Testis (tissue), 3 donors: ENCODE results near the gene DAB1. TPM values are rescaled to one million over a fixed set of nuclear protein-coding genes. Genes with fewer than 3 reads are reported as not detected.

ENCODE experiments used
- DNase-seq: peaks from one replicate; pipeline ENCODE4 v3.0.0-alpha.2; 2019
- H3K27ac ChIP-seq, 2 donors: fragments of 200-600 bp; sonication (generic); one replicate each; pipeline ENCODE4 v1.5.1; 2019
- H3K27me3 ChIP-seq: fragments of 200-600 bp; sonication (generic); one replicate; pipeline ENCODE4 v1.5.1; 2019
- H3K36me3 ChIP-seq: fragments of 200-600 bp; sonication (generic); one replicate; pipeline ENCODE4 v1.5.1; 2017; ENCODE audit warnings: low read depth; ENCODE audit errors: missing control alignments
- H3K4me1 ChIP-seq: fragments of 200-600 bp; sonication (generic); one replicate; pipeline ENCODE4 v1.5.1; 2019
- H3K4me3 ChIP-seq, 2 donors: fragments of 200-600 bp; sonication (generic); one replicate each; pipeline ENCODE4 v1.5.1; 2017 to 2019
- H3K9me3 ChIP-seq: fragments of 200-600 bp; sonication (generic); one replicate; pipeline ENCODE4 v1.5.1; 2017
- POLR2A ChIP-seq: fragments of 450-650 bp; IDR thresholded peaks from one replicate; pipeline ENCODE4 v1.6.1; 2017; ENCODE audit warnings: antibody characterized with exemption, mild to moderate bottlenecking, moderate library complexity
- WGBS, 2 donors: methylation state at CpG; one replicate each; pipeline ENCODE4 v1.1.5; 2018; 5-methylcytosine and 5-hydroxymethylcytosine counted together
- intact Hi-C: fragments of 100-400 bp; cut with DNase I; formaldehyde crosslinking; loops from one replicate; pipeline ENCODE4 v1.15.1; 2023; ENCODE audit warnings: low total_unique reads
- polyA plus RNA-seq: library from polyadenylated mRNA; stranded (reverse); fragments of 350-450 nt; fragmentation: Illumina TruSeq; extraction: RNeasy Lipid Tissue Mini Kit (QIAGEN cat#74804); gene quantifications from one replicate; pipeline ENCODE4 v1.2.3, GENCODE V29; 2014; ENCODE audit warnings: low read depth, low replicate concordance; ENCODE audit not compliant: insufficient read depth
- total RNA-seq, 2 donors: library from RNA; depleted of rRNA; stranded (reverse); fragments of >200 nt; gene quantifications; one replicate each; pipeline ENCODE4 v1.2.3, GENCODE V29; 2016
- TF ChIP-seq, protein P1 (sequence below), 3 experiments: fragments of 450-650 bp in 2 of 3; fragments of 200-600 bp in 1 of 3; sonication (generic) in 1 of 3; IDR thresholded peaks; one replicate each; pipeline ENCODE4 v1.5.1; 2016 to 2019; ENCODE audit warnings: antibody characterized with exemption in 3 of 3, mild to moderate bottlenecking in 2 of 3, moderate library complexity in 1 of 3

The DAB1 gene
- total and polyA plus RNA-seq, 3 donors from 2014 or later, result 0.79 to 1.7 (median 1.2) TPM

DNA sequence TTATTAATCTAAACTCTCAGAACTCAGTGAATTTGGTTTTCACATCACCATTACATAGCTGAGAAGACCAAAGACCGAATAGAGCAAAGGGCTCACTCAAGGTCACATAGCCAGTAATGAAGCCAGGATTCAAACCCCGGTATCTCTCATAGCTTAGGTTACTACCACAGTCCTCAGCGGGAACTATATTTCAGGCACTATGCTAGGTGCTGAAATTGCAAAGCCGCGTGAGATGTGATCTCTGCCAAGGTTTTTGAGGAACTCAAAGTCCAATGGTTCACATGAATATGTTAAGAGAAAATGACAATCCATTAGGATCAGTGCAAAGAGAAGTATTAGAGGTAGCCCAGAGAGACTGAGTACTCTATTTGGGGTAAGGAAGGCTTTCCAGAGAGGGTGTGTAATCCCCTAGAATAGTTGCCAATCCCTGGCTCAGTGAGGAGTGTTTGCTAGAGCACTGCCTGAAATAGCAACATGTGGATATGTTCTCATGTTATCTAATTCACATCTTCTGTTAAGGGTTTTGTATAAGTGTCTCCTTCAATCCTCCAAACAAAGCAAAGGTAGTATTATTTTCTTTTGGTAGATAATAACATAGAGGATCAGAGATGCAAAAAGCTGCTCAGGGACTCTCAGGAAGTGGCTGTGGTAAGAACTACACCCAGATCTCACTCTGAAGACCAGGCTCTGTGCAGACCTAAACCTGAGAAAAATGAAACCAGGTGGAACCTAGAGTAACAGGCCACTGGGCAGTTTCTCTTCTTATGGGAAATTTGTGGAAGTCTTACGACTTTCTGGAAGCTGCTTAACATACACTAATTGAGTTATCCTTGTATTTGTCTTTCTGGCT is 365.0 kb downstream of the DAB1 start:
- TF ChIP-seq, protein P1, sequence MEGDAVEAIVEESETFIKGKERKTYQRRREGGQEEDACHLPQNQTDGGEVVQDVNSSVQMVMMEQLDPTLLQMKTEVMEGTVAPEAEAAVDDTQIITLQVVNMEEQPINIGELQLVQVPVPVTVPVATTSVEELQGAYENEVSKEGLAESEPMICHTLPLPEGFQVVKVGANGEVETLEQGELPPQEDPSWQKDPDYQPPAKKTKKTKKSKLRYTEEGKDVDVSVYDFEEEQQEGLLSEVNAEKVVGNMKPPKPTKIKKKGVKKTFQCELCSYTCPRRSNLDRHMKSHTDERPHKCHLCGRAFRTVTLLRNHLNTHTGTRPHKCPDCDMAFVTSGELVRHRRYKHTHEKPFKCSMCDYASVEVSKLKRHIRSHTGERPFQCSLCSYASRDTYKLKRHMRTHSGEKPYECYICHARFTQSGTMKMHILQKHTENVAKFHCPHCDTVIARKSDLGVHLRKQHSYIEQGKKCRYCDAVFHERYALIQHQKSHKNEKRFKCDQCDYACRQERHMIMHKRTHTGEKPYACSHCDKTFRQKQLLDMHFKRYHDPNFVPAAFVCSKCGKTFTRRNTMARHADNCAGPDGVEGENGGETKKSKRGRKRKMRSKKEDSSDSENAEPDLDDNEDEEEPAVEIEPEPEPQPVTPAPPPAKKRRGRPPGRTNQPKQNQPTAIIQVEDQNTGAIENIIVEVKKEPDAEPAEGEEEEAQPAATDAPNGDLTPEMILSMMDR (IDR thresholded peaks at IDR 0.05), result no peak
- no peak for TF ChIP-seq POLR2A
- Histone ChIP-seq H3K27me3 (no peaks in the 10 kb centered on the region), H3K4me1 (no peaks in the 10 kb centered on the region), H3K27ac (no peak overlapping the region), H3K4me3 (no peak overlapping the region), H3K36me3 (no peaks in the 10 kb centered on the region), H3K9me3 (no peaks in the 10 kb centered on the region)
- intact Hi-C loops, result no loop called here
- DNase-seq, result no peak
- WGBS, 2 donors, result 85 to 91% methylated on average over 6 of the region's 6 CpGs

- TF ChIP-seq, protein P1 (IDR thresholded peaks at IDR 0.05), result no peak
- no peak for TF ChIP-seq POLR2A
- no peaks in the 10 kb centered on the region for H3K4me1 ChIP-seq
- H3K27me3 ChIP-seq, result no peaks in the 10 kb centered on the region
- 85 to 88% methylated on average over 9 of the region's 9 CpGs for WGBS, 2 donors
- H3K36me3 ChIP-seq, result no peaks in the 10 kb centered on the region
- no peaks in the 10 kb centered on the region for H3K9me3 ChIP-seq
- no peak overlapping the region for H3K4me3 ChIP-seq
- intact Hi-C loops, result no loop called here
- DNase-seq, result no peak
- H3K27ac ChIP-seq, result no peak overlapping the region
Measured at GRCh38 chr1:57048856-57049255, 375.0 kb downstream of the DAB1 start.

- Histone ChIP-seq H3K36me3 (no peaks in the 10 kb centered on the region), H3K4me1 (no peaks in the 10 kb centered on the region), H3K27me3 (no peaks in the 10 kb centered on the region), H3K27ac (no peak overlapping the region), H3K4me3 (no peak overlapping the region), H3K9me3 (no peaks in the 10 kb centered on the region)
- DNase-seq, result no peak
- intact Hi-C loops, result no loop called here
- TF ChIP-seq POLR2A, result no peak
- TF ChIP-seq, protein P1 (IDR thresholded peaks at IDR 0.05), result no peak
- 68 to 70% methylated on average over 1 of the region's 1 CpG for WGBS, 2 donors
Measured at GRCh38 chr1:57046462-57046861, 377.4 kb downstream of the DAB1 start.

- 84 to 86% methylated on average over 3 of the region's 3 CpGs for WGBS, 2 donors
- intact Hi-C loops, result no loop called here
- no peak for TF ChIP-seq POLR2A
- TF ChIP-seq, protein P1 (IDR thresholded peaks at IDR 0.05), result no peak
Measured at GRCh38 chr1:57041901-57042300, 382.0 kb downstream of the DAB1 start.

DNA sequence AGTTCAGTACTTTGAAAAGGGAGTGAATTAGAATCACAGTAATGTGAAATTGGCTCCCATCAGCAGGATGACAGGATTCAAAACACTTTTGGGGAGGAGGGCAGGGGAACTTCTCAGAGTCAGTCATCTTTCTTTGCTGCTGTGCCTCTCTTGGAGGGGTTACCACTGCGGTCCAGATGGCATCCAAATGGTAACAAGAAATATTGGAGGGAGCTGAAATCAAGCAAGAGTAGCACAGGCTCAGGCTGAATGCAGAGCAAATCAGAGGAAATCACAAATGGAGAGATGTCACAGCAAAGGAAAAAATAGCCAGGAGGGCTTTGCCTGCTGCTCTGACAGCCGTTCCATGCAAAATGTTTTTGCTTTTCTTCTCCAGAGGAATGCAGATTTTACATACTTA is 383.0 kb downstream of the DAB1 start:
- Histone ChIP-seq H3K9me3 (no peaks in the 10 kb centered on the region), H3K27ac (no peak overlapping the region), H3K36me3 (no peaks in the 10 kb centered on the region), H3K4me1 (no peaks in the 10 kb centered on the region), H3K4me3 (no peak overlapping the region), H3K27me3 (no peaks in the 10 kb centered on the region)
- 54 to 66% methylated on average over 2 of the region's 2 CpGs for WGBS, 2 donors
- no peak for DNase-seq
- intact Hi-C loops, result no loop called here
- TF ChIP-seq, protein P1 (IDR thresholded peaks at IDR 0.05), result no peak
- no peak for TF ChIP-seq POLR2A

More at GRCh38 chr1:57041901-57042300, 382.0 kb downstream of the DAB1 start:
- no peak for DNase-seq
- H3K27ac ChIP-seq, result no peak overlapping the region
- H3K36me3 ChIP-seq, result no peaks in the 10 kb centered on the region
- H3K9me3 ChIP-seq, result no peaks in the 10 kb centered on the region
- no peak overlapping the region for H3K4me3 ChIP-seq
- no peaks in the 10 kb centered on the region for H3K4me1 ChIP-seq
- no peaks in the 10 kb centered on the region for H3K27me3 ChIP-seq
